Endometrial microvascular endothelial cells (primary cell): ENCODE data around the gene SAG. TPM values are rescaled to one million over a fixed set of nuclear protein-coding genes. Genes with fewer than 3 reads are reported as not detected.

Source experiments
- in situ Hi-C: cut with HindIII; loops from 2 replicates; pipeline ENCODE4 v1.10.0; 2017; ENCODE audit warnings: low sequenced_read_pairs, low pct_unique_long_range_greater_than_20kb; ENCODE audit errors: inconsistent ontology term
- total RNA-seq: library from RNA; depleted of rRNA; stranded (reverse); fragments of >200 nt; gene quantifications from one replicate; pipeline ENCODE4 v1.2.3, GENCODE V29; 2015; ENCODE audit errors: inconsistent ontology term

Gene SAG
- total RNA-seq, 1 donor from 2014 or later, result not detected

DNA sequence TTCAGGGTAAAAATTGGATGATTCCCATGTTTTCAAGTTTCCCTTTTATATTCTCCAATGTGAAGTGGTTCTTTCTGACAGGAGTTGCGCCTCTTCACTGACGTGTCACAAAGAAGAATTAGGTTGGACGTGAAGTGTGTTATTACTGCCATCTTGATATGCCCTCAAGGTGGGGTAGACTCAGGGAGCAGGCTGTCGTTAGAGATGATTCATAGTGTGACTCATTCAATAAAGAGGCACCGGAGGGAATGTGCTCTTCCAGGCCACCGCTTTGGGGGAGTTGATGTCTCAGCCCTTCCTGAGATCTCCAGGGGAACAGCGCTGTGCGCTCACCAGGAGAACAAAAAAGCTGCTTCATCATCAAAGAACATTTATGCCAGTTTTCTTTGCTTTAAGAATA, 43.1 kb downstream of the SAG start:
- in situ Hi-C loops, result no loop called here

DNA sequence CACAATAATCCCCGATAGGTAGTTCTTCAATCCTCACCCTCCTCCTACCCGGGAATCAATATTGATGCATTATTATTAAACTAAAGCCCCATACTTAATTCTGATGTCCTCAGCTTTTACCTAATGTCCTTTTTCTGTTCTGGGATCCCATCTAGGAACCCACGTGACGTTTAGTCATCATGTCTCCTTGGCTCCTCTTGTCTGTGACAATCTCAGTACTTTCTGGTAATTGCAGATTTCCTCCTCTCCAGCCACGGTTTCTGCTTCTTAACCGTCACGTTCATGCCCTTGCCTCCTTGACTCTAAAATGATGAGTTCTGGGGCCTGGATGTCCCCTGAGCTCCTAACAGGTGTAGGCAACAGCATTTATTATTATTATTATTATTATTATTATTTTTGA, 43.8 kb downstream of the SAG start:
- in situ Hi-C loops, result no loop called here

DNA sequence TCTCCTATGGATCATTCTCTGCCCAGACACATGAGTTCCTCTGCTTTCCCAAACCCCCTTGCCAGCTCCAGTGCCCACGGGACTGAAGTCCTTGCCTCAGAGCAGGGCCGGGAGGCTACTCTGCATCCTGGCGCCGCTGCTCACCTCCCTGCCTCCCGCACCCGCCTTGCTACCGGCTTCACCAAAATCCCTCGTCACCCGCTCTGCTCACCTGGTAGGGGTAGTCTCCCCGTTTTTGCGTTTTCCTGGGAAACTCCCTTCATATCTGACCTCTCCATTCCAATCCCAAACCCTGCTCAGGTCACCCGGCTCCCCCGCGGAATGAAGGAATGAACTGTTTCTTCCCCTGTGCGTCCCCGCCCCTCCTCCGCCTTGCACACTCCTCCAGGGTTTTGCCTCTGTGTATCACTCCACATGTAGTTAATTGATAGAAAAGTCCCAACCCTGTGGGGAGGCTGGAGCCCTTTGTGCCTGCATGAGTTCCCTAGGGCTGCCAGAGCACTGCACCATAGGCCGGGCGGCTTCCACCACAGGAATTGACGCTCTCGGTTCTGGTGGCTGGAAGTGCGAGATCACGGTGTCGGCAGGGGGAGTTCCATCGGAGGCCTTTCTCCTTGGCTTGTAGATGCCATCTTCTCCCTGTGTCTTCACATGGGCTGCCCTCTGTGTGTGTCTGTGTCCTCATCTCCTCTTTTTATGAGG, 44.7 kb downstream of the SAG start:
- in situ Hi-C loops, result no loop called here

DNA sequence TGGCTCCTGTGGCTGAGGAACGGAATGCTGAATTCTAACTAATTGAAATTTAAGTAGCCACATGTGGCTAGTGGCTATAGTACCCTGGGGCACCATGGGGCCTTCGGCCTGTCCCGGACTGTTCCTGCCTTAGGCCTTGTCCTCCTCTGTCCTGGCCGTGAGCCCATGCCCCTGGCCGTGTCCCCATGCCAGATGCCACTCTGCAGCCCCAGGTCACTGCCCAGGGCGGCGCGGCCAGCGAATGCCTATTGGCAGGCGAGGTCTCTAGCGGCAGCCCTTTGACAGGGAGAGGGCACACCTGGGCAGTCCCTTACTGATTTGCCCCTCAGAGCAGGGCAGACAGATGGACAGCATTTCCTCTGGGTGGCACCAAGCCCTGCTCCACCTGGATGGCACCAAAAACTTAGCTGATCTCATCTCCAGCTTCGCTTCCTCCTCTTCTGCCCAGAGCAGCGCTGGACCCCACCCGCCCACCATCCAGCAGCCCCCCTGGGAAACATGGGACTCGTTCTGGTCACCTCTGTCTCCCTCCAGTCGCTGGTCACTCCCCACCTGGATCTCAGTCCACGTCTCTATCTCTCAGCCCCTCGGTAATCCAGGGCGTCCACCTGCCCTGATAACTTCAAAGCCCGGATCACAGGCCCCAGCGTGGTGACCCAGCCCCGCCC, 45.6 kb downstream of the SAG start:
- in situ Hi-C loops, result no loop called here

DNA sequence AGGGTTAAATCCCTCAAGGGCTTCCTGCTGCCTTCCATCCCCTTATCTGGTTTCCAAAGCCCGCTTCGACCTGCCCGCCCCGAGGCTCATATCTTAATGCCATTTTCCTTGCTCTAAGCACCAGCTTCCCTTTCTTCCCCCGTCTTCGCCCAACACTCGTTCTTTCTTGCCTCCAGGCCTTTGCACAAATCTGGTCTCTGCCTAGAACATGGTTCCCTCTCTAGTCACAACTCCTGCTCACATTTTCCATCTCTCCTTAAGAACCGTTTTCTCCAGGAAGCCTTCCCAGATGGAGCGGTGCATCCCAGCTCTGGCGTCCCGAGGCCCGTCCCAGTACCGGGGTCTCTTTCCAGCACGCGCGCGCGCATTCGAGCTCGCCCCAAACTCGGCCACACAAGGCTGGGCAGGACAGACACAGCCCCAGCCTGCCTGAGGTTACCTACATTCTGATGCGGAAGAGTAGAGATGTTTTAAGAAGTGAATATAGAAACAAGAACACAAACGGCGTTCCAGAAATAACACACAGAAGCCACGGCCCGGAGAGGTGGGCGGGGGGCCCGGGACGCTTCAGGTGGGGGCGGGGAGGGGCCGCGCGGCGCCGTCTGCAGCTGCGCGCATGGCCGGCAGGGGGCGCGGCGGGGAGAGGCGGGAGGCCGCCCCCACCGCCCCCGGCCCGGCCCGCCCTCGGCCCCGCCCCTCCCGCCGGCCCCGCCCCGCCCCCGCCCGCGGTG, 46.3 kb downstream of the SAG start, which contains the start of gene DGKD:
TSS of gene DGKD (plus strand) at position 726 of the 731 bp plus-strand sequence. CDS start 25 bp downstream, outside the sequence.
- in situ Hi-C loops, result no loop called here

DNA sequence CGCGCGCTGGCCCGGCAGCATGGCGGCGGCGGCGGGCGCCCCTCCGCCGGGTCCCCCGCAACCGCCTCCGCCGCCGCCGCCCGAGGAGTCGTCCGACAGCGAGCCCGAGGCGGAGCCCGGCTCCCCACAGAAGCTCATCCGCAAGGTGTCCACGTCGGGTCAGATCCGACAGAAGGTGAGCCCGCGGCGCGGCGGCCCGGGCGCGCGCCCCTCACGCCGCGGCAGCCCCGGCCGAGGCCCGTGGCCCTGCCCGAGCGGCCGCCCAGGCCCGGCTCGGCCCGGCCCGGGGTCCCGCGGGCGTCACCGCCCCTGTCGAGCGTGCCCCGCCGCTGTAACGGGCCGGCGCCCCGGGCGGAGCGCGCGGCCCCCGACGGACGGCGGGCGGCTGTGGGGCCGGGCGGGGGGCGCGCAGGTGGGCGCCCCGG, 46.9 kb downstream of the SAG start:
- in situ Hi-C loops, result no loop called here

DNA sequence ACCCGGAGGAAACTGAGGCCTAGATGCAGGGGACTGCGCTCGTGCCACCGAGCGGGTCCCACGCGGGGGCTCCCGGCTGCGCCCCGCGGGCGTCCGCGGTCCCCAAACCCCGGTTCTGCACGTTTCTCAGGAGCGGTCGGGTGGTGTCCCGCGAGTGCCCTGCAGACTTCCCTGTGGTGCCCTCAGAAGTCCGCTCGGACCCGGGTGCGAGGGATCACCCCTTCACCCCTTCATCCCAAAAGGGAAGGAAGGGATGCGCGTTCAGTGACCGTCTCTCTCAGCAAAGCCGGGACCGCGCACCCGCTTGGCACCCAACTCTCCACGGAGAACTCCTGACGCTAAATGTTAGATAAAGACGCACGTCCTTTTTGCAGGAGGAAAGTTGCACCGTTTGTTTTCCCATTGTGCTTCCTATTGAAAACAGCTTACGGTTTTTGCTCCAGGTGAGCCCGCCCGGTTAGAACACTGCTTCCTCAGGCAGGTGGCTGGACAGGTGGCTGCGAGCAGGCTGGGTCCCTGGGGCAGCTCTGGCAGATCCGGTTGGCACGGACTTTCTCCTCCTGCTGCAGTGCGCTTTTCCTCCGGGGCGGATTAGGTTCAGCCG, 47.5 kb downstream of the SAG start:
- in situ Hi-C loops, result no loop called here

DNA sequence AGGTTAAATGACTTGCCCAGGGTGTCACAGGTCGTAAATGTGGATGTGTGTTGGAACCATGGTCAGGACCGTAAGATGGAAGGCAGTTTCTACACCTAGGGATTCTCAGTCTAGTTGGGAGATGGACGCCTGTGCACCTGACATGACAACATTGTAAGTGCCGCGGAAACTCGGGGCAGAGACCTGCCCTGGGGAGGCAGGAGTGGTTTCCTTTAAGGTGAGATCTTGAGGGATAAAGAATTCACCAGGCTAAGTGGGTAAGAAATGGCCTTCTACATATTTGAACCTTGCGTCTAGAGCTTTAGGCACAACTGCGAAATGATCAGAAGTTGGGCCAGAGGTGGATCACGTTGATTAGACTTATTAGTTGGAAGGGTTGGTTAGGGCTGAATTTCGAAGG, 48.3 kb downstream of the SAG start:
- in situ Hi-C loops, result no loop called here

DNA sequence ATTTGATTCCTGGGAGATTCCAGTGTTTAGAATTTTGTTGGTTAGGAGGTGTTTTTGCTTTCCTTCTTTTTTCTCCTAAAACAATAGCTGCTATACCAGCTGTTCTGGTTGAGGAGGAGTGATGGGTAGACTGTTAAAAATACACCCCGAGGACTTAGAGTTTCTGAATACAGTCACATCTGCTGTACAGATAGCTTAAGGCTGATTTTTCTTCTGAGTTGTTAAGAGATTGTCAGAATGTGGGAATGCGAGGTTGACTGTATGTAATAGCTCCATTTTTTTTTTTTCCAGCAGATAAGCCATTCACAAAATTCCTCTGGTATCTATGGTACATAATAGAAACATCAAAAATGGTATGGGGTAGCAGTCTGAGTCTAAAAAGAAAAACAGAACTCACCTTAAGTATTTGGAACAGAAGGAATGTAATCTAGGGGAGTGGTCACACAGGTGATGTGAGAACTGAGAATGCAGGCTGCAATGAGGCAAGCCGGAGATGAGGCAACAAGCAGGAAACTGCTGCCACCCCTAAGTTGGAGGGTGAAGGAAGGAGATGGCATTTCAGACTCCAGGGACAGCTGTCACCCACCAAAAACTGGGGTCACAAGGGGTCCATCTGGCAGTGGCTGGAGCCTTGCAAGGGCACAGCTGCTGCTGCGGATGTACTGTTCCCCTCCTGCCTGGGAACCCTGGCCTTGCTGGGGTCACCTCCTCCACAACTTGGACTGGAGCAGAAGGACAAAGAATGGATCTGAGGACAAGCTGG, 49.1 kb downstream of the SAG start:
- in situ Hi-C loops, result no loop called here

DNA sequence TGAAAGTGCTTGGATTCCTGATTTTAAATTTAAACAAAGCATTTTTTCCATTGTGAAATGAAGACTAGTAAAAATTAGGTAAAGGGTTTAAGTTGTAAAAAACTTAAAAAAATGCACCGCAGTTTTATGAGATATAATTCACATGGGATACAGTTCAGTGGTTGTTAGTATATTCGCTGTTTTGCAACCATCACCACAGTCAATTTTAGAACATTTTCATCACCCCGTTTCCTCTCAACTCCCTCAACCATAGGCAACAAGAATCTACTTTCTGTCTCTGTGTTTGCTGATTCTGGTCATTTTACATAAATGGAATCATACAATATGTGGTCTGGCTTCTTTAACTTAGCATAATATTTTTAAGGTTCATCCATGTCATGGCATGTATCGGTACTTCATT, 50.7 kb downstream of the SAG start:
- in situ Hi-C loops, result no loop called here

DNA sequence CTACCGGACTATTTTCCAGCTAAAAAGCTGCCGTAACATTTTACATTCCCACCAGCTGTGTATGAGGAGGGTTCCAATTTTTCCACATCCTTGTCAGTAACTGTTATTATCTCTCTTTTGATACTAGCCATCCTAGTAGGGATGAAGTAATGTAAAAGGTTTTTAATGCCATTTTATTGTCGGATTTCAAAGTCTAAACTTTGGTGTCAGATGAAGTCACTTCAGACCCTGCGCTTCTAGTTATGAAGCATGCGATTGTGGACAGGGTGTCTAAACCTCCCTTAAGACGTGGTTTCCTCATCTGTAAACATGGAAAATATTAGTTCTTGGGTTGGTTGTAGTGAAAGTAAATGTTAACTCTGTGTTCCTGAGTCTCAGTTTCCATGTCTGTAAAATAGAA, 51.3 kb downstream of the SAG start:
- in situ Hi-C loops, result no loop called here

DNA sequence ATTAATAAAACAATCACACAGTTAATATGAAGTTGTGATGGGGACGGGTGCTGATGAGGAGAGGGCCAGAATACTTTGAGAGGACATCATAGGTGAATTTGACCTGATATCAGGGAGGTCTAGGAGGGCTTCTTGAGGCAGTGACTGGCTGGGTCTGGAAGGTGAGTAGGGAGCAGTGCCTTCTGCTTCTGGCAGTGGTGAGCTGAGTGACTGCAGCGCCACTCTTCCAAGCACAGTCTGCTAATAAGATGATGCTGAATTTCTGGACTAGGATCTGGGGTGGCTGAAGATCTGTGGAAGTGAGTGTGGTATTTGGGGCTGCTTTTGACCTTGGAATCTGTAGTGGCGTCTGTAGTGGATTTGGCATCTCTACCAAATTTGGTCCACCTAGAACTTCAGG, 52.2 kb downstream of the SAG start:
- in situ Hi-C loops, result no loop called here

DNA sequence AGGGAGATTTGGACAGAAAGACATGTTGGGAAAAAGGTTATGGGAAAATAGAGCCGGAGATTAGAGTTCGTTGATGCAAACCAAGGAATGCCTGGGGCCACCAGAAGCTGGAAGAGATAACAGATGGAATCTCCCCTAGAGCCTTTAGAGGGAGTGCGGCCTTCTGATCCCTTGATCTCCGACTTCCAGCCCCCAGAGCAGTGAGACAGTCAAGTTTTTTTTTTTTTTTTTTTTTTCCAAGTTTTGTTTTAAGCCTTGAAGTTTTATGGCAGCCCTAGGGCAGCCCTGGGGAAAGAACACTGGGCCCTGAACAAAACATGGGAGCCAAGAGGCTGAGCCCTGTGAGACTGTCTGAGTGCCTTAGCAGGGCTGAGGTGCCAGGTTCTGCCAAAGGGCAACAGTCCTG, 53.2 kb downstream of the SAG start:
- in situ Hi-C loops, result no loop called here

DNA sequence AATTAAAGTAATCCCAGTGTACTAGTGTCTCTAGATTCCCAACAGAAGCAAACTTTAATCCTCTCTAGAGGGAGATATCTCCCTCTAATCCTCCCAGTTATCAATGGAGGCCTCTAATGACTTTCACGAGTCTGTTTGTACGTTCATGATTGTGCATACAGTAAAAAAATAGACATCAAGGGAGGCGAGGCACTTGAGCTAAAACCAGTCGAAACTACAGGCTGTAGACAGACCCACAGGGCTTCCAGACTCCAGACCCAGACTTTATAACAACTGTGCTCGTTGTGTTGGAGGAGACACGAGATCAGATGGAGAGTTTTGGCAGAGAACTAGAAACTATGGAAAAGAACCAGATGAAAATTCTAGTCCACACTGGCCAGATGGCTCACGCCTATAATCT, 53.7 kb downstream of the SAG start:
- in situ Hi-C loops, result no loop called here

DNA sequence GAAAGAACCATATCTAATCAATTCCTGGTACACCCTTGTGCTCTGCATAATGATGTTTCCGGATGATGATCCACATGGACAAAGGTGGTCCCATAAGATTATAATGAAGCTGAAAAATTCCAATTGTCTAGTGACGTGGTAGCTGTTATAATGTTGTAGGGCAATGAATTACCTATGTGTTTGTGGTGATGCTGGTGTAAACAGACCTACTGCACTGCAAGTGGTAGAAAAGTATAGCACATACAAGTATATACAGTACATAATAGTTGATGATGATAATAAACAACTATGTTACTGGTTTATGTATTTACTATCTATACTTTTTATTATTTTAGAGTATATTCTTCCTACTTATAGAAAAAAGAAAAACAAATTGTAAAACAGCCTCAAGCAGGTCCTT, 55.1 kb downstream of the SAG start:
- in situ Hi-C loops, result no loop called here

DNA sequence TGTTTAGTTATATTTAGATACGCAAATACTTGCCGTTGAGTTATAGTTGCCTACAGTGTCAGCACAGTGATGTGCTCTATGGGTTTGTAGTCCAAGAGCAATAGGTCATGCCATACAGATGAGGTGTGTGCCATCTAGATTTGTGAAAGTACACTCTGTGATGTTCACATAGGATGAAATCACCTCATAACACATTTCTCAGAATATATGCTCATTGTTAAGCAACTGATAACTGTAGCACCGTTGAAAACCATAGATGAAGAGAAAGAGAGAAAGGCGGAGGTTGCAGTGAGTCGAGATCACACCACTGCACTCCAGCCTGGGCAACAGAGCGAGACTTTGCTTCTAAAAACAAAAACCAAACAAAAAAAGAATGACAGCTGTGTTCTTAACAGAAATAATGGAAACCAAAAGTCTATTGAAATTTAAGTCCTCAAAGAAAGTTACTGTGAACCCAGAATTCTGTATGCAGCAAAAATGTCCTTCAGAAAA, 56.2 kb downstream of the SAG start:
- in situ Hi-C loops, result no loop called here

DNA sequence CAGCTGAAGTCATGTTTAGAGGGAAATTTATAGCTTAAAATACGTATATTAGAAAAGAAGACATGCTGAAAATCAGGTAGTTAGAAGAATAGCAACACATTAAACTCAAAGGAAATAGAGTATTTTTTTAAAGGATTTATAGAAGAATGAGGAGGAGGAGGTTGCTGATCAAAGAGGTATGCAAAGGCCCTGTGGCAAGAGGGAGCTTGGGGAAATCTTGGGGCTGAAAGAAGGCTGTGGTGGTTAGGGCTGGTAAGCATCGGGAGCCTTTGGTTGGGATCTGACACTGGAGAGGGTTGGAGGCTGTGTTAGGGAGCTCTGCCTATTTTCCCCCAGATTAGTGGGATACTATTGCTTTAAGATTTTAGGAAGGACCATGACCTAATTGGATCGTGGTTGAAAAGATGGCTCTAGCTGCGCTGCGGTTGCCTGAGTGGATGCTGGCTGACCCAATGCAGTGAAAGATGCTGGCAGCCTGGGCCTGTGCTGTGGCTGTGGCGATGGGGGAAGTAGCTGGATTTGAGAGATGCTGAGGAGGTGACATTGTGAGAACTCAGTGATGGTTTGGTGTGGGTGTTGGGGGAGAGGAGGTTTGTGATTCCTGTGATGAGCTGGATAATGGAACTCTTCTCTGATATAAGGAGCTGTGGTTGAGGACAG, 58.4 kb downstream of the SAG start:
- in situ Hi-C loops, result no loop called here

DNA sequence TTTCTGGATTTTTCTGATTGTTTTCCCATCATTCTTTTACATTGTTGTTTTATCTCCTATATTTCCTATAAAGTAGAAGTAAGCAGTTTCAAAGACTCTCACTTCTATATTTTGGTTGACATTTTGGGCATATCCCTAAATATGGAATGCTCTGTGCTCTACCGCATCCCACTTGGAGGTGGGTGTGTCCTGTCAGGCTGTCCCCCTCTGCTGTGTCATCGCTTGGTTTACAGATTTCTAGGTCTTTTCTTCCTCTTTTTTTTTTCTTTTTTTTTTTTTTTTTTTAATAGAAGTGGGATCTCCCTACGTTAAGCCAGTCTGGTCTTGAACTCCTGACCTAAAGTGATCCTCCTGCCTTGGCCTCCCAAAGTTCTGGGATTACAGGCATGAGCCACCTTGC, 60.0 kb downstream of the SAG start:
- in situ Hi-C loops, result no loop called here
